DOHH2 (cell line): ENCODE data around the gene HSPG2.

Experiments
- H3F3A ChIP-seq: fragments of 200-600 bp; sonication (generic), shearing (Covaris generic); 2 replicates; pipeline ENCODE4 v1.6.0; 2016; ENCODE audit warnings: antibody characterized with exemption, mild to moderate bottlenecking; ENCODE audit not compliant: control insufficient read depth, insufficient read depth
- H3K27ac ChIP-seq: fragments of 200-600 bp; sonication (generic); 2 replicates; pipeline ENCODE4 v1.5.1; 2014; ENCODE audit warnings: low read depth, mild to moderate bottlenecking, low read length, moderate library complexity
- H3K27me3 ChIP-seq: fragments of 200-600 bp; sonication (generic); 2 replicates; pipeline ENCODE4 v1.6.1; 2014; ENCODE audit warnings: mild to moderate bottlenecking, low read length, mixed read lengths; ENCODE audit not compliant: control insufficient read depth
- H3K36me3 ChIP-seq: fragments of 200-600 bp; sonication (generic); 2 replicates; pipeline ENCODE4 v1.6.1; 2014; ENCODE audit warnings: mild to moderate bottlenecking, low read length, moderate library complexity, mixed read lengths; ENCODE audit not compliant: control insufficient read depth
- H3K4me1 ChIP-seq: fragments of 200-600 bp; sonication (generic); 2 replicates; pipeline ENCODE4 v1.6.1; 2014; ENCODE audit warnings: mild to moderate bottlenecking, low read length, mixed read lengths; ENCODE audit not compliant: control insufficient read depth
- H3K4me2 ChIP-seq: fragments of 200-600 bp; sonication (generic); 2 replicates; pipeline ENCODE4 v1.6.0; 2014; ENCODE audit warnings: mild to moderate bottlenecking, low read length, moderate library complexity
- H3K4me3 ChIP-seq: fragments of 200-600 bp; sonication (generic); 2 replicates; pipeline ENCODE4 v1.5.1; 2014; ENCODE audit warnings: mild to moderate bottlenecking, low read length, mixed read lengths
- H3K79me2 ChIP-seq: fragments of 200-600 bp; sonication (generic); 2 replicates; pipeline ENCODE4 v1.6.1; 2014; ENCODE audit warnings: mild to moderate bottlenecking, low read length, mixed read lengths; ENCODE audit not compliant: control insufficient read depth
- H3K9me2 ChIP-seq: fragments of 200-600 bp; sonication (generic); replicated peaks from 2 replicates; pipeline ENCODE4 v1.6.1; 2014; ENCODE audit warnings: mild to moderate bottlenecking, low read length, mixed read lengths; ENCODE audit not compliant: control insufficient read depth
- H3K9me3 ChIP-seq: fragments of 200-600 bp; sonication (generic); 2 replicates; pipeline ENCODE4 v1.6.1; 2014; ENCODE audit warnings: antibody characterized with exemption, low read length, mixed read lengths; ENCODE audit not compliant: control insufficient read depth, insufficient read depth
- H4K20me1 ChIP-seq: fragments of 200-600 bp; sonication (generic); 2 replicates; pipeline ENCODE4 v1.6.0; 2014; ENCODE audit warnings: low read depth, mild to moderate bottlenecking, antibody characterized with exemption, low read length, moderate library complexity; ENCODE audit not compliant: control insufficient read depth, insufficient read depth
- EZH2phosphoT487 ChIP-seq: fragments of 200-600 bp; sonication (generic); IDR thresholded peaks from 2 replicates; pipeline ENCODE4 v1.6.1; 2017; ENCODE audit warnings: borderline replicate concordance, mild to moderate bottlenecking, antibody characterized with exemption, low read length, moderate library complexity, mixed read lengths
- TF ChIP-seq, protein P1 (sequence below): fragments of 200-600 bp; sonication (generic); IDR thresholded peaks from one replicate; pipeline ENCODE4 v1.5.1; 2014; ENCODE audit warnings: antibody characterized with exemption, mild to moderate bottlenecking, low read depth, low read length; ENCODE audit not compliant: poor library complexity, severe bottlenecking

The HSPG2 gene

DNA sequence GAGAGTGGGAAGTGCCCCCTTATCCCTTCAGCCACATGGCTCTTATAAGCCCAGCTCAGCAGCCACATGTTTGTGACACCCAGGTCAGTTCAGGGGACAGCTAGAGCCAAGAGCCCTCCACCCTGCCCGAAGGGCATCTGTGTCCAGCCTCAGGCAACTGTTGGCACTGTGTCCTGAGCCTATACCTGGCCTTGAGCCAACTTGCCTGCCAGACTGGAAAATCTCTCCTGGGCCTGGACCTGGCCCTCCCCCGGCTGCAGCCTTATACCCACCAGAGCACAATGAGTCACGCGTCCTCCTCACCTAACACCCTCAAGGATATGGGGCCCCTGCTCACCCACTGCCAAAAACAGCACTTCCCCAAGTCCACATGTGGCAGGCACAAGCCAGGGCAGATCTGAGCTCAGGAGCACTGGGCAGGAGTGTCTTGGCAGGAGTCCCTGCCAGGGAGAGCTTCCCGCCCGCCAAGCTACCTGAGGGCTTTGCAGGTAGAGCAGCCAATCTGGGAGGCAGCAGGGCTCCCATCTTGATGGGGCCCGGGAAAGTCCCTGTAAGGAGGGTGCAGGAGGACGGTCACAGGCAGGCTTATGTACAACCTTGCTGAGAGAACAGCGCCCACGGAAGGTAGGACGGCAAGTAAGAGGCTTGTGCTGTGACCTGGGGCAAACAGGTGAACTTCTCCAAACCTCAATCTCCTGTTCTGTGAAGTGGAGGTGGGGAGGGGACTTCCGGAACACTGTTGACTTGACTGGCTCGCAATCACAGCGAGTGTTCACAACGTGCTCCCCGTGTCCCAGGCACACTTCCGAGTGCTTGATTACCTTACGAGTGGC, 19.8 kb upstream of the HSPG2 start:
- Histone ChIP-seq H3K9me3 (no peaks in the 10 kb centered on the region), H3K27ac (no peak overlapping the region), H3K27me3 (no peaks in the 10 kb centered on the region), H3K36me3 (no peaks in the 10 kb centered on the region), H3K79me2 (no peaks in the 10 kb centered on the region), H3K4me1 (no peaks in the 10 kb centered on the region), H3K9me2 (no peaks in the 10 kb centered on the region), H4K20me1 (no peaks in the 10 kb centered on the region), H3F3A (no peaks in the 10 kb centered on the region), H3K4me3 (no peak overlapping the region), H3K4me2 (no peak overlapping the region)
- TF ChIP-seq EZH2phosphoT487: no peak
- TF ChIP-seq, protein P1, sequence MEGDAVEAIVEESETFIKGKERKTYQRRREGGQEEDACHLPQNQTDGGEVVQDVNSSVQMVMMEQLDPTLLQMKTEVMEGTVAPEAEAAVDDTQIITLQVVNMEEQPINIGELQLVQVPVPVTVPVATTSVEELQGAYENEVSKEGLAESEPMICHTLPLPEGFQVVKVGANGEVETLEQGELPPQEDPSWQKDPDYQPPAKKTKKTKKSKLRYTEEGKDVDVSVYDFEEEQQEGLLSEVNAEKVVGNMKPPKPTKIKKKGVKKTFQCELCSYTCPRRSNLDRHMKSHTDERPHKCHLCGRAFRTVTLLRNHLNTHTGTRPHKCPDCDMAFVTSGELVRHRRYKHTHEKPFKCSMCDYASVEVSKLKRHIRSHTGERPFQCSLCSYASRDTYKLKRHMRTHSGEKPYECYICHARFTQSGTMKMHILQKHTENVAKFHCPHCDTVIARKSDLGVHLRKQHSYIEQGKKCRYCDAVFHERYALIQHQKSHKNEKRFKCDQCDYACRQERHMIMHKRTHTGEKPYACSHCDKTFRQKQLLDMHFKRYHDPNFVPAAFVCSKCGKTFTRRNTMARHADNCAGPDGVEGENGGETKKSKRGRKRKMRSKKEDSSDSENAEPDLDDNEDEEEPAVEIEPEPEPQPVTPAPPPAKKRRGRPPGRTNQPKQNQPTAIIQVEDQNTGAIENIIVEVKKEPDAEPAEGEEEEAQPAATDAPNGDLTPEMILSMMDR: no peak

DNA sequence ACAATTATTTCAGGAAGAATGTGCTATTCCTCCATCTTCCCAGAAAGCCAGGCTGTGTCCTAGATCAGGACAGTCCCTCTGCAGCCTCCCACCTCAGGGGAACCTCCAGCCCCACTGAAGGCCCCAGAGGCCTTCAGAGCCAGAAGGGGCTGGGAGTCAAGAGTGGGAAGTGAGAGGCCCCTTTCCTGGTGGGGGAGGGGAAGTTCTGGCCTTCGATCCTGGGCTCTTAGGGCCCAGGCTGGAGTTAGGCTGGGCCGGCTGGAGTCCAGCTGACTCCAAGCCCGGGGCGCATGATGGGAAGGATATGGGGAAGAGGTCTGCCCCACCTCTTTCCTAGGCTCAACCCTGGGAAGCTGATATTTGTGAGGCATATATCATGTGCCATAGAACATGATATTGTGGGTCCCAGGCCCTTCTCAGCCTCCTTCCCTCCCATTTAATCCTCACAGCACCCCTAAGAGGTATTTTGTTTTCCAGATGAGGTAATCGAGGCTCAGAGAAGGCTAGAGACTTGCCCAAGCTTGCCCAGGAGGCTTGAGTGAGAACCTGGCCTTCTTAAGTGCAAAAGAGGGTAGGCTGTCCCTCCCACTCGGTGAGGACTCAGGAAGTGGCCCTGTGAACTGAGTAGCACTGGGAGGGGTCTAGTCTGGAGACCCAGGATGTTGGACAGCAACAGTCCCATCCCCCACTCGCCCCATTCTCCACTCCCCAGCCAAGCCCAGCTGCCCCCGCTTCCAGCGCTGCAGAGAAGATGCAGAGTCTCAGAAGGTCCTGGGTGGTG, 18.6 kb upstream of the HSPG2 start:
- Histone ChIP-seq H3F3A (no peaks in the 10 kb centered on the region), H3K4me1 (no peaks in the 10 kb centered on the region), H3K9me3 (no peaks in the 10 kb centered on the region), H3K4me2 (no peak overlapping the region), H4K20me1 (no peaks in the 10 kb centered on the region), H3K27ac (no peak overlapping the region), H3K4me3 (no peak overlapping the region), H3K27me3 (no peaks in the 10 kb centered on the region), H3K9me2 (no peaks in the 10 kb centered on the region), H3K36me3 (no peaks in the 10 kb centered on the region), H3K79me2 (no peaks in the 10 kb centered on the region)
- TF ChIP-seq, protein P1: no peak
- TF ChIP-seq EZH2phosphoT487: no peak

DNA sequence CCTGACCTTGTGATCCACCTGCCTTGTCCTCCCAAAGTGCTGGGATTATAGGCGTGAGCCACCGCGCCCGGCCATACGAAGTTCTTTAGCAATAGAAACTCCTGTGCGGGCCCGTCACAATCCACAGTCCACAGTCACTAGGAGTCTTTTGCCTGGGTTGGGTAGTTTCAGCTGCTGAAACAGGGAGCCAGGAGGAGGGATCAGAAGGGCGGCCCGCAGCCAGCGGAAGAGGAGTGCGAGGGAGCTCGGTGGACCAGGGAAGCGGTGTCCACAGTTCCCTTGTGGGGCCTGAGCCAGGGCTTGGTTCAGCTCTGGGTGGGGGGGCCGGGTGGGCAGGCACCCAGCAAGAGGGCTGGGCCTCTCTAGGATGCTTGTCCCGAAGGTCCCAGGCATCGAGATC, 17.9 kb upstream of the HSPG2 start:
- Histone ChIP-seq H3K4me2 (no peak overlapping the region), H4K20me1 (no peaks in the 10 kb centered on the region)

More for the DNA sequence above, 17.9 kb upstream of the HSPG2 start:
- Histone ChIP-seq H3K9me3 (no peaks in the 10 kb centered on the region), H3F3A (no peaks in the 10 kb centered on the region), H3K79me2 (no peaks in the 10 kb centered on the region), H3K4me3 (no peak overlapping the region), H3K27ac (no peak overlapping the region), H3K4me1 (no peaks in the 10 kb centered on the region), H3K36me3 (no peaks in the 10 kb centered on the region), H3K27me3 (no peaks in the 10 kb centered on the region), H3K9me2 (no peaks in the 10 kb centered on the region)
- TF ChIP-seq EZH2phosphoT487: no peak
- TF ChIP-seq, protein P1: no peak
